GM23248 (cell line): ENCODE results near the gene C3orf38.

Source experiments
- EZH2 ChIP-seq: fragments of 200-600 bp; sonication (generic); IDR thresholded peaks from 2 replicates; pipeline ENCODE4 v1.6.1; 2018; ENCODE audit warnings: antibody characterized with exemption, mild to moderate bottlenecking; ENCODE audit not compliant: insufficient read depth, poor library complexity, severe bottlenecking
- EZH2phosphoT487 ChIP-seq: fragments of 200-600 bp; sonication (generic); IDR thresholded peaks from 2 replicates; pipeline ENCODE4 v1.6.1; 2018; ENCODE audit warnings: antibody characterized with exemption, moderate library complexity, mild to moderate bottlenecking, low read depth; ENCODE audit not compliant: insufficient read depth

DNA sequence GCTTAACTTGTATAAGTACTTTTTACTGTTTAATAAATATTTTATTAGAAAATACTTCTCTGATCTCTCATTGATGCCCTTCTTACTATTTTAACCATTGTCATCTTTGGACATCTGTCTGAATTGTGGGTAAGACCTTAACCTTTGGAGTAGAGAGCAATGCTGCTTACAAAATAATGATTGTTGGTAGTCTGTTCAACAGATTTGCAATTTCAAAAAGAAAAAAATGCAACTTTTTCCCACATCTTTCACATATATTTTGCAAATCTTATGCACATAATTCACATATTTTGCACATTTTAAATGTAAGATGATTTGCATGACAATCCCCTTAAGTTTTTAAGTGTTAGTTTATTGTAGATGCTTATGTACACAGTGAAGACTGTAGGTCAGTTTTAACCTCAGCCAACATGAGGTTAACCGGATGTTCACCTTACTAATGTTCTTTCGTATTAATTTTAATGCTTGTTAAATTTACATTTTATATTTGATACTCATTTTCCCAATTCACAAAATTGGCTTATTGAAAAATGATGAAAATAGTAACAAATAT is 16.7 kb downstream of the C3orf38 start:
- TF ChIP-seq EZH2, result no peak
- TF ChIP-seq EZH2phosphoT487, result no peak
